Measurements from ENCODE around the gene RBM22.

Gene RBM22

GRCh38 chr5:150674341-150674821 is 26.5 kb downstream of the RBM22 start:
- DNase-seq (ENCODE audit: low read depth, low spot score): no peak
- H3K27ac ChIP-seq: no peak overlapping the region

GRCh38 chr5:150672884-150673275 is 28.0 kb downstream of the RBM22 start:
- H3K27ac ChIP-seq: no peak overlapping the region
- no peak for DNase-seq (ENCODE audit: low read depth, low spot score)

GRCh38 chr5:150672237-150672883 is 28.5 kb downstream of the RBM22 start:
- H3K27ac ChIP-seq: no peak overlapping the region
- peak; percentile 57 for DNase-seq (ENCODE audit: low read depth, low spot score)

DNA sequence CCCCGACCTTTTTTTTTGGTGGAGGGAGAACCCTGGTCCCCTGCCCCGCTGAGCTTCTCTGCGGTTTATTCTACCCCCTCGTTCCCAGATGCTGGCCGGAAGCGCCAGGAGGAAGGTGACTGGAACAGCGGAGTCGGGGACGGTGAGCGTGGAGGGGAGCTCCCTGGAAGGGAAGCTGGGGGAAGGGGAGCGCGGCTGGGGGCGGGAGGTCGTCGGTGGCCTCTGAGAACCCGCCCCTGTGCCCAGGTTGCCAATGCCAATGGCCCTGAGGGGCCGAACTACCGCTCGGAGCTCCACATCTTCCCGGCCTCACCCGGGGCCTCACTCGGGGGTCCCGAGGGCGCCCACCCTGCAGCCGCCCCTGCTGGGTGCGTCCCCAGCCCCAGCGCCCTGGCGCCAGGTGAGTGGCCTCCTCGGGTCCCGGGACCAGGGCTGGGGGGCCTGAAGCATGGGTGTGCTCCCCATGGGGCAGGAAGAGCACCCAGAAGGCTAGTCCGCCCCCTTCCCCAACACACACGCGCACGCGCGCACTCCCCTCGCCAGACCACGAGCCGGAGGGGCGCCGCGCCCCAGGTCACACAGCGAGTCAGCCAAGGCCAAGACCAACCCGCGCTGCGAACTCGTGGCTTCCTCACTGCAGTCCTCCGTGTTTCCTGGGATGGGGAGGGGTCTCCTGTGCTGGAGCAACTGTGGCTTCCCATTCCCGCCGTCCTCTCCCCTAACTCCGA is 29.2 kb downstream of the RBM22 start:
- no peak overlapping the region for H3K27ac ChIP-seq
- DNase-seq (ENCODE audit: low read depth, low spot score): no peak

DNA sequence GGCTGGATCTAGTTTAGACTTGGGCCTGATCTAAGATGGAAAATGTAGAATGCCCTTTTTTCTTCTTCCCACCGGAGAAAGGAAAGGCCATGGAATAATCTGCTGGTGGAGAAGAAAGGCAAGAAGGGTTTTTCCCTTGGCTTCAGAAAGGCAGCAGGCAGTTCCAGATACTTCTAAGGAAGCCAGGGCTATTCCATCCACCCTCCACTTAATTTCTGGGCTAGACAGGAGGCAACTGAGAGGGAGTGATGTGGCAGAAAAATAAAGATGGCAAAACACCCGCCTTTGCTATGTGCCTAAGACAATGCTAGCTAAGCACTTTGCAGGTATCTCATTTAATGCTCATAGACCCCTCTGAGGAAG is 29.9 kb downstream of the RBM22 start:
- no peak for DNase-seq (ENCODE audit: low read depth, low spot score)
- no peak overlapping the region for H3K27ac ChIP-seq

GRCh38 chr5:150670275-150670947 is 30.5 kb downstream of the RBM22 start:
- DNase-seq (ENCODE audit: low read depth, low spot score): no peak

DNA sequence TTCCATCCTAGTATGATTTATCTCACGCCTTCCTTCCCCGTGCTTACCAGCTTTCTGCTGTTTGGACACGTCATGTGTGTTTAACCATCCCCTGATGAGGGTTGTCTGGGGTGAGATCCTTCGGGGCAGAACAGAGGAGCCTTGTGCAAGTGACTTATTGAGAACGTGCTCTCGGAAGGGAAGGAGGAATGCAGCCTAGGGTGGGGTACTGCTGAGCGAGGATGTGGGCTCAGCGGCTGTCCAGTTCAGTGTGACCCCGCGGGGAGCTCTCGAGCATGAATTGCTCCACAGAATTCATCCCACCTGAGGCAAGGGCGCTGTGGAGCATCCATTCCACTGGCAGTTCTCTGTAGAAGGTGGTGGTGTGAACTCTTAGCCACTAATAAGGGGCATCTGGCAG is 35.8 kb downstream of the RBM22 start:
- H3K27ac ChIP-seq: no peak overlapping the region
- DNase-seq (ENCODE audit: low read depth, low spot score): peak; percentile 33

More at GRCh38 chr5:150670275-150670947, 30.5 kb downstream of the RBM22 start:
- no peak overlapping the region for H3K27ac ChIP-seq

- no peak overlapping the region for H3K27ac ChIP-seq
- peak; percentile 48 for DNase-seq (ENCODE audit: low read depth, low spot score)
These were observed 36.9 kb downstream of the RBM22 start for GRCh38 chr5:150663936-150664335.

- no peak overlapping the region for H3K27ac ChIP-seq
- DNase-seq (ENCODE audit: low read depth, low spot score): no peak
These were observed 37.9 kb downstream of the RBM22 start for GRCh38 chr5:150662731-150663516.

GRCh38 chr5:150661821-150662596 is 38.9 kb downstream of the RBM22 start:
- DNase-seq (ENCODE audit: low read depth, low spot score): no peak
- H3K27ac ChIP-seq: no peak overlapping the region

GRCh38 chr5:150661086-150661485 is 39.8 kb downstream of the RBM22 start, which contains the start of gene MYOZ3:
MYOZ3 (plus strand) TSS chr5:150661251; CDS start chr5:150662942, 1,691 bp downstream.
- no peak for DNase-seq (ENCODE audit: low read depth, low spot score)
- H3K27ac ChIP-seq: no peak within 1 kb of the TSS

- H3K27ac ChIP-seq: no peak overlapping the region
- no peak for DNase-seq (ENCODE audit: low read depth, low spot score)
These were observed 40.6 kb downstream of the RBM22 start for GRCh38 chr5:150660108-150660831.

DNA sequence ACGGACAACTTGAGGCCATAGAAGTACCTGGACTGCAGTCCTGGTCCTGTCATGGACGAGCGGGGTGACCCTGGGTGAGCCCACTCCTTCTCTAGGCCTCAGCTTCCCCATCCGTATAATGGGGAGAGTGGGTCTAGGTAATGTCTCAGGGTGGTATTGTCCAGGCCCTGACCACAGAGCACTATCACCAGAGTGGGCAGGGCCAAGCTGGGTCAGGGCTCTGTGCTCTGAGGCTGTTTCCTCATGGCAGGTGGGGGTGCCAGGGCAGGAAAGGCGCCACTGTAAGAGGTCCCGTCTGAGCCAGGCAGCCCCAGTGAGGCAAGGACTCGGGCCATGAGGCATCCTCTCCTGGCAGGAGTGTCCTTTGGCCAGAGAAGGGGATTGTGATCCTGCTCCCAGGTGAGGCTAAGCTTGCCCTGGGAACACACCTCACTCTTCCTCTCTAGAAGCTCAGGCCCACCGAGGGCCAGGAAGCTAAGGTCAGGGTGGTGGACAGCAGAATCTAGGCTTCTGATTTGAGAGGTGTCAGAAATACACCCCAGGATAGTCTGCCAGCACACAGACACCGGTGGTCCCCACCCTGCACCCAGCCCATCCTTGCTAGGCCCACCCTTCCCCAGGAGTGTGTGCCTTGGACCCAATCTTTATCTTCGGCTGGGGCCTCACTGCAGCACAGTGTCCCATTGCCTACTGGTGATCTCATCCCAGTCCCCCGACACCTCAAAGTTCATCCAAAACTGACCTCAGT is 41.3 kb downstream of the RBM22 start:
- DNase-seq (ENCODE audit: low read depth, low spot score): no peak
- H3K27ac ChIP-seq: no peak overlapping the region

- no peak overlapping the region for H3K27ac ChIP-seq
- no peak for DNase-seq (ENCODE audit: low read depth, low spot score)
These were observed 42.1 kb downstream of the RBM22 start for GRCh38 chr5:150658699-150659265.

DNA sequence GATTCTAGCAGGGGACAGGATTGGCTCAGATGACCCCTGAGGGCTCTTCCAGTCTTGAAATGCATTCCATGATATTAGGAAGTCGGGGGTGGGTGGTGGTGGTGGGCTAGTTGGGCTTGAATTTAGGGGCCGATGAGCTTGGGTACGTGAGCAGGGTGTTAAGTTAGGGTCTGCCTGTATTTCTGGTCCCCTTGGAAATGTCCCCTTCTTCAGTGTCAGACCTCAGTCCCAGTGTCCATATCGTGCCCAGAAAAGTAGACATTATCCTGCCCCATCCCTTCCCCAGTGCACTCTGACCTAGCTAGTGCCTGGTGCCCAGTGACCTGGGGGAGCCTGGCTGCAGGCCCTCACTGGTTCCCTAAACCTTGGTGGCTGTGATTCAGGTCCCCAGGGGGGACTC is 42.7 kb downstream of the RBM22 start:
- DNase-seq (ENCODE audit: low read depth, low spot score): no peak
- H3K27ac ChIP-seq: no peak overlapping the region

- H3K27ac ChIP-seq: no peak overlapping the region
- no peak for DNase-seq (ENCODE audit: low read depth, low spot score)
These were observed 44.4 kb downstream of the RBM22 start for GRCh38 chr5:150656191-150657132.

GRCh38 chr5:150655221-150655620 is 45.6 kb downstream of the RBM22 start:
- DNase-seq (ENCODE audit: low read depth, low spot score): no peak
- no peak overlapping the region for H3K27ac ChIP-seq

Measured in epithelial cell of prostate (primary cell).